Activated CD4-positive, alpha-beta T cell treated with anti-CD3 and anti-CD28 coated beads, Interleukin-2, amount 50 U/mL, for 48 hours (primary cell): ENCODE data around the gene SYNE2.

ENCODE experiments used
- DNase-seq, 2 experiments: peaks; one replicate each; pipeline ENCODE4 v3.0.0-alpha.2; 2020

SYNE2 gene

GRCh38 chr14:64227856-64228255 lies 375.1 kb downstream of the SYNE2 start:
- DNase-seq, result no peak

- DNase-seq, result no peak
Measured at GRCh38 chr14:64229489-64229888, 376.7 kb downstream of the SYNE2 start.

- peak; percentile 23 to 42 for DNase-seq
Measured at GRCh38 chr14:64232095-64232838, 379.5 kb downstream of the SYNE2 start.

- peak in 1 of 2 experiments; percentile 7 for DNase-seq
Measured at GRCh38 chr14:64232944-64233343, 380.1 kb downstream of the SYNE2 start.

GRCh38 chr14:64233531-64234190 lies 380.9 kb downstream of the SYNE2 start:
- no peak for DNase-seq

GRCh38 chr14:64234877-64235651 lies 382.3 kb downstream of the SYNE2 start:
- no peak for DNase-seq

GRCh38 chr14:64235652-64236640 lies 383.1 kb downstream of the SYNE2 start:
- DNase-seq, result no peak

GRCh38 chr14:64238049-64238448 lies 385.2 kb downstream of the SYNE2 start:
- DNase-seq, result no peak

GRCh38 chr14:64238631-64239030 lies 385.8 kb downstream of the SYNE2 start:
- no peak for DNase-seq

GRCh38 chr14:64244279-64244678 lies 391.5 kb downstream of the SYNE2 start:
- no peak for DNase-seq

GRCh38 chr14:64245491-64245890 lies 392.7 kb downstream of the SYNE2 start:
- DNase-seq, result no peak

- no peak for DNase-seq
Measured at GRCh38 chr14:64246688-64247087, 393.9 kb downstream of the SYNE2 start.

- no peak for DNase-seq
Measured at GRCh38 chr14:64247195-64247594, 394.4 kb downstream of the SYNE2 start.

GRCh38 chr14:64248689-64249088 lies 395.9 kb downstream of the SYNE2 start:
- DNase-seq, result no peak

- DNase-seq, result no peak
Measured at GRCh38 chr14:64249363-64249762, 396.6 kb downstream of the SYNE2 start.

- DNase-seq, result no peak
Measured at GRCh38 chr14:64253672-64254071, 400.9 kb downstream of the SYNE2 start.

GRCh38 chr14:64255756-64256155 lies 403.0 kb downstream of the SYNE2 start:
- no peak for DNase-seq

- DNase-seq, result no peak
Measured at GRCh38 chr14:64260418-64260817, 407.6 kb downstream of the SYNE2 start.

- no peak for DNase-seq
Measured at GRCh38 chr14:64265222-64265621, 412.4 kb downstream of the SYNE2 start.

- no peak for DNase-seq
Measured at GRCh38 chr14:64266239-64266638, 413.4 kb downstream of the SYNE2 start.

- no peak for DNase-seq
Measured at GRCh38 chr14:64272019-64272418, 419.2 kb downstream of the SYNE2 start.
